OCI-LY1 (cell line): ENCODE data around the gene MTX1.

Experiments
- H2AFZ ChIP-seq: fragments of 200-600 bp; sonication (generic), shearing (Covaris generic); 2 replicates; pipeline ENCODE4 v1.6.0; 2014; ENCODE audit warnings: antibody characterized with exemption, mild to moderate bottlenecking, low read length
- H3F3A ChIP-seq: fragments of 200-600 bp; sonication (generic), shearing (Covaris generic); 2 replicates; pipeline ENCODE4 v1.6.0; 2014; ENCODE audit warnings: mild to moderate bottlenecking, antibody characterized with exemption, low read length, moderate library complexity; ENCODE audit not compliant: insufficient read depth
- H3K27ac ChIP-seq: fragments of 200-600 bp; sonication (generic); 2 replicates; pipeline ENCODE4 v1.5.1; 2014; ENCODE audit warnings: low read length, mixed run types, mild to moderate bottlenecking, low read depth; ENCODE audit not compliant: poor library complexity, severe bottlenecking
- H3K27me3 ChIP-seq: fragments of 200-600 bp; sonication (generic); 2 replicates; pipeline ENCODE4 v1.6.0; 2014; ENCODE audit warnings: antibody characterized with exemption, mild to moderate bottlenecking, low read length, moderate library complexity; ENCODE audit not compliant: insufficient read depth
- H3K36me3 ChIP-seq: fragments of 200-600 bp; sonication (generic); 2 replicates; pipeline ENCODE4 v1.6.1; 2014; ENCODE audit warnings: mild to moderate bottlenecking, antibody characterized with exemption, low read length, moderate library complexity, mixed read lengths; ENCODE audit not compliant: insufficient read depth
- H3K4me1 ChIP-seq: fragments of 200-600 bp; sonication (generic); 2 replicates; pipeline ENCODE4 v1.5.1; 2014; ENCODE audit warnings: mild to moderate bottlenecking, low read length, moderate library complexity; ENCODE audit not compliant: insufficient read depth, severe bottlenecking
- H3K4me2 ChIP-seq: fragments of 200-600 bp; sonication (generic), shearing (Covaris generic); 2 replicates; pipeline ENCODE4 v1.6.1; 2014; ENCODE audit warnings: low read length
- H3K4me3 ChIP-seq: fragments of 200-600 bp; sonication (generic); 2 replicates; pipeline ENCODE4 v1.5.1; 2014; ENCODE audit warnings: low read length, low read depth, mild to moderate bottlenecking, mixed read lengths; ENCODE audit not compliant: poor library complexity, severe bottlenecking
- H3K79me2 ChIP-seq: fragments of 200-600 bp; shearing (Covaris generic); 2 replicates; pipeline ENCODE4 v1.6.1; 2016; ENCODE audit warnings: mixed run types, low read length, mixed read lengths; ENCODE audit not compliant: insufficient read depth
- H3K9ac ChIP-seq: fragments of 200-600 bp; sonication (generic), shearing (Covaris generic); 2 replicates; pipeline ENCODE4 v1.6.1; 2014; ENCODE audit warnings: mild to moderate bottlenecking, low read length, mixed read lengths
- H3K9me2 ChIP-seq: fragments of 200-600 bp; sonication (generic), shearing (Covaris generic); 2 replicates; pipeline ENCODE4 v1.6.1; 2014; ENCODE audit warnings: low read depth, mild to moderate bottlenecking, low read length, mixed read lengths
- H3K9me3 ChIP-seq: fragments of 200-600 bp; shearing (Covaris generic); 2 replicates; pipeline ENCODE4 v1.6.1; 2014; ENCODE audit warnings: low read length, mixed read lengths
- H4K20me1 ChIP-seq: fragments of 200-600 bp; sonication (generic), shearing (Covaris generic); 2 replicates; pipeline ENCODE4 v1.6.0; 2016; ENCODE audit warnings: mild to moderate bottlenecking, low read length; ENCODE audit not compliant: insufficient read depth
- CTCF ChIP-seq: fragments of 200-600 bp; sonication (generic), shearing (Covaris generic); IDR thresholded peaks from 2 replicates; pipeline ENCODE4 v1.5.1; 2017; ENCODE audit warnings: mild to moderate bottlenecking, antibody characterized with exemption, low read length, moderate library complexity, mixed read lengths
- EZH2 ChIP-seq: fragments of 200-600 bp; sonication (generic), shearing (Covaris generic); IDR thresholded peaks from 2 replicates; pipeline ENCODE4 v1.8.0; 2017; ENCODE audit warnings: borderline replicate concordance, mixed run types, mild to moderate bottlenecking, antibody characterized with exemption, low read length, moderate library complexity, mixed read lengths

Gene MTX1

GRCh38 chr1:155169541-155169940 lies 39.0 kb upstream of the MTX1 start:
- Histone ChIP-seq H3K4me3 (no peak overlapping the region), H3K9me2 (no peaks in the 10 kb centered on the region), H3K79me2 (no peaks in the 10 kb centered on the region), H3K4me1 (peaks cover 28% of the 10 kb centered on the region), H3K4me2 (no peak overlapping the region), H4K20me1 (no peaks in the 10 kb centered on the region), H3K27me3 (no peaks in the 10 kb centered on the region; the same call in 1 of the 2 replicates), H3F3A (no peaks in the 10 kb centered on the region), H3K9me3 (no peaks in the 10 kb centered on the region), H2AFZ (no peak overlapping the region), H3K9ac (no peak overlapping the region), H3K36me3 (peaks cover 17% of the 10 kb centered on the region), H3K27ac (no peak overlapping the region)
- TF ChIP-seq CTCF, result no peak
- no peak for TF ChIP-seq EZH2

- no peak for TF ChIP-seq EZH2
- TF ChIP-seq CTCF, result no peak
- Histone ChIP-seq H3K27ac (no peak overlapping the region), H3K36me3 (peaks cover 17% of the 10 kb centered on the region), H3K9me3 (no peaks in the 10 kb centered on the region), H2AFZ (no peak overlapping the region), H3K79me2 (no peaks in the 10 kb centered on the region), H4K20me1 (no peaks in the 10 kb centered on the region), H3K9ac (no peak overlapping the region), H3F3A (no peaks in the 10 kb centered on the region), H3K4me3 (no peak overlapping the region), H3K27me3 (no peaks in the 10 kb centered on the region), H3K4me2 (no peak overlapping the region), H3K9me2 (no peaks in the 10 kb centered on the region), H3K4me1 (peaks cover 33% of the 10 kb centered on the region)
Measured at GRCh38 chr1:155170101-155170785, 38.3 kb upstream of the MTX1 start.

- H3K9ac ChIP-seq, result no peak overlapping the region
- no peaks in the 10 kb centered on the region for H3K27me3 ChIP-seq
- no peaks in the 10 kb centered on the region for H3K9me3 ChIP-seq
- peaks cover 17% of the 10 kb centered on the region for H3K36me3 ChIP-seq
- H3K9me2 ChIP-seq, result no peaks in the 10 kb centered on the region
- no peak overlapping the region for H3K27ac ChIP-seq
- TF ChIP-seq EZH2, result no peak
- no peak for TF ChIP-seq CTCF
- H4K20me1 ChIP-seq, result no peaks in the 10 kb centered on the region
- no peaks in the 10 kb centered on the region for H3K79me2 ChIP-seq
- H3K4me1 ChIP-seq, result peaks cover 33% of the 10 kb centered on the region
- no peak overlapping the region for H3K4me3 ChIP-seq
- no peak overlapping the region for H2AFZ ChIP-seq
- no peaks in the 10 kb centered on the region for H3F3A ChIP-seq
- no peak overlapping the region for H3K4me2 ChIP-seq
Measured at GRCh38 chr1:155170806-155171205, 37.7 kb upstream of the MTX1 start.
